ENCODE measurements around the gene MAD2L2.

MAD2L2 gene

GRCh38 chr1:11652203-11652780, 28.7 kb downstream of the MAD2L2 start:
- DNase-seq = no peak

- DNase-seq = no peak
Measured at GRCh38 chr1:11651017-11651416, 29.9 kb downstream of the MAD2L2 start.

GRCh38 chr1:11650331-11650991, 30.5 kb downstream of the MAD2L2 start:
- DNase-seq = peak; percentile 65 to 87 (median 69)

- no peak for DNase-seq
Measured at GRCh38 chr1:11649624-11650330, 31.2 kb downstream of the MAD2L2 start.

- no peak for DNase-seq
Measured at GRCh38 chr1:11649237-11649623, 31.7 kb downstream of the MAD2L2 start.

GRCh38 chr1:11648732-11649158, 32.2 kb downstream of the MAD2L2 start:
- DNase-seq = peak in 2 of 5 donors; percentile 38 to 50

GRCh38 chr1:11648039-11648438, 32.9 kb downstream of the MAD2L2 start:
- no peak for DNase-seq

- DNase-seq = no peak
Measured at GRCh38 chr1:11647333-11647732, 33.6 kb downstream of the MAD2L2 start.

- DNase-seq = no peak
Measured at GRCh38 chr1:11646317-11646716, 34.6 kb downstream of the MAD2L2 start.

- peak; percentile 44 to 79 (median 68) for DNase-seq
Measured at GRCh38 chr1:11645670-11646265, 35.2 kb downstream of the MAD2L2 start.

- DNase-seq = no peak
Measured at GRCh38 chr1:11645270-11645669, 35.7 kb downstream of the MAD2L2 start.

- no peak for DNase-seq
Measured at GRCh38 chr1:11643782-11644181, 37.2 kb downstream of the MAD2L2 start.

- DNase-seq = peak in 4 of 5 donors; percentile 42 to 67 (median 58)
Measured at GRCh38 chr1:11642418-11643017, 38.4 kb downstream of the MAD2L2 start.

- DNase-seq = no peak
Measured at GRCh38 chr1:11641776-11642305, 39.1 kb downstream of the MAD2L2 start.

GRCh38 chr1:11640944-11641343, 40.0 kb downstream of the MAD2L2 start:
- no peak for DNase-seq

GRCh38 chr1:11640101-11640500, 40.8 kb downstream of the MAD2L2 start:
- no peak for DNase-seq

GRCh38 chr1:11639372-11639771, 41.6 kb downstream of the MAD2L2 start:
- no peak for DNase-seq

- DNase-seq = no peak
Measured at GRCh38 chr1:11638121-11638520, 42.8 kb downstream of the MAD2L2 start.

- DNase-seq = no peak
Measured at GRCh38 chr1:11634365-11635192, 46.4 kb downstream of the MAD2L2 start.

- no peak for DNase-seq
Measured at GRCh38 chr1:11629184-11630016, 51.5 kb downstream of the MAD2L2 start.

- DNase-seq = no peak
Measured at GRCh38 chr1:11628767-11629166, 52.2 kb downstream of the MAD2L2 start.

Data from T-helper 1 cell (primary cell).